Smooth muscle cell (in vitro differentiated cells): Measurements from ENCODE around the gene TEX22. TPM values are rescaled to one million over a fixed set of nuclear protein-coding genes. Genes with fewer than 3 reads are reported as not detected.

Experiments used
- DNase-seq: peaks from one replicate; lab custom pipeline; 2025; ENCODE audit not compliant: unreplicated experiment; lab: John Stamatoyannopoulos, UW
- H2AFZ ChIP-seq: fragments of 200-600 bp; sonication (generic); 2 replicates; pipeline ENCODE4 v1.6.0; 2016; ENCODE audit warnings: antibody characterized with exemption, low read depth, mild to moderate bottlenecking
- H3F3A ChIP-seq: fragments of 200-600 bp; sonication (generic); 2 replicates; pipeline ENCODE4 v1.6.0; 2017; ENCODE audit warnings: antibody characterized with exemption, low read depth
- H3K27ac ChIP-seq: fragments of 200-600 bp; sonication (generic); 2 replicates; pipeline ENCODE4 v1.5.1; 2016; ENCODE audit warnings: low read depth, mild to moderate bottlenecking
- H3K27me3 ChIP-seq: fragments of 200-600 bp; sonication (generic); 2 replicates; pipeline ENCODE4 v1.6.1; 2016; ENCODE audit warnings: low read depth, mild to moderate bottlenecking
- H3K36me3 ChIP-seq: fragments of 200-600 bp; sonication (generic); 2 replicates; pipeline ENCODE4 v1.5.1; 2016; ENCODE audit warnings: low read depth
- H3K4me1 ChIP-seq: fragments of 200-600 bp; sonication (generic); 2 replicates; pipeline ENCODE4 v1.5.1; 2016; ENCODE audit warnings: low read depth
- H3K4me2 ChIP-seq: fragments of 200-600 bp; sonication (generic); 2 replicates; pipeline ENCODE4 v1.6.0; 2016; ENCODE audit warnings: mild to moderate bottlenecking
- H3K4me3 ChIP-seq: fragments of 200-600 bp; sonication (generic); 2 replicates; pipeline ENCODE4 v1.5.1; 2016; ENCODE audit warnings: mild to moderate bottlenecking
- H3K79me2 ChIP-seq: fragments of 200-600 bp; sonication (generic); 2 replicates; pipeline ENCODE4 v1.6.0; 2016; ENCODE audit warnings: low read depth, mild to moderate bottlenecking
- H3K9ac ChIP-seq: fragments of 200-600 bp; sonication (generic); 2 replicates; pipeline ENCODE4 v1.6.0; 2016; ENCODE audit warnings: low read depth
- H3K9me3 ChIP-seq: fragments of 200-600 bp; sonication (generic); replicated peaks from 2 replicates; pipeline ENCODE4 v1.5.1; 2016; ENCODE audit warnings: low read depth
- H4K20me1 ChIP-seq: fragments of 200-600 bp; sonication (generic); 2 replicates; pipeline ENCODE4 v1.6.0; 2016; ENCODE audit warnings: low read depth
- WGBS: methylation state at CpG from one replicate; pipeline ENCODE4 v1.1.7; 2016; ENCODE audit warnings: low lambda C conversion rate; 5-methylcytosine and 5-hydroxymethylcytosine counted together
- polyA plus RNA-seq: library from polyadenylated mRNA; unstranded; fragments of >200 nt; fragmentation: Nextera tagmentation; extraction: Ambion mirVana; gene quantifications from 2 replicates; pipeline ENCODE4 v1.2.1, GENCODE V29; 2016
- total RNA-seq: library from RNA; depleted of rRNA; stranded (reverse); fragments of >200 nt; gene quantifications from 2 replicates; pipeline ENCODE4 v1.2.3, GENCODE V29; 2014
- TF ChIP-seq, protein P1 (sequence below): fragments of 200-600 bp; sonication (generic); IDR thresholded peaks from 2 replicates; pipeline ENCODE4 v1.5.1; 2017; ENCODE audit warnings: borderline replicate concordance, mild to moderate bottlenecking, antibody characterized with exemption; ENCODE audit not compliant: insufficient read depth, poor library complexity, severe bottlenecking

TEX22 gene
- total and polyA plus RNA-seq, 2 experiments from 2014 or later: 0.09 to 0.93 TPM

DNA sequence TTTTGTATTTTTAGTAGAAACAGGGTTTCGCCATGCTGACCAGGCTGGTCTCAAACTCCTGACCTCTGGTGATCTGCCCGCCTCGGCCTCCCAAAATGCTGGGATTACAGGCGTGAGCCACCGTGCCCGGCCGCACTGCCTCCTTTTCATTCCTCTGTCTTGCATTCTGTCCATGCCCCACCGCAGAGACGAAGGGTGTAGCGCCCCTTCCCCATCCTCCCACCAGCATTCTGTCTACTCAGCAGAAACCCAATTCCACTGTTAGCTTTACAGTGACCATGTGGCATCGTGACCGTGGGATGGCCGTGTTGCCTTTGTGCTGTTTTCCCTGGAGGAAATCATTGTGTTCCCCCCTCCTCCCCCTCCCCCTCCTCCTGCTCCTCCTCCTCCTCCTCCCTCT lies 10.3 kb downstream of the TEX22 start:
- DNase-seq: no peak
- WGBS: 94% methylated on average over 13 of the region's 13 CpGs
- Histone ChIP-seq H3F3A (no peaks in the 10 kb centered on the region), H3K36me3 (no peaks in the 10 kb centered on the region), H3K9me3 (no peaks in the 10 kb centered on the region), H4K20me1 (no peaks in the 10 kb centered on the region), H2AFZ (no peak overlapping the region), H3K4me1 (peaks cover 6% of the 10 kb centered on the region), H3K4me3 (no peak overlapping the region), H3K27ac (no peak overlapping the region), H3K9ac (no peak overlapping the region), H3K27me3 (peaks cover 14% of the 10 kb centered on the region), H3K79me2 (no peaks in the 10 kb centered on the region), H3K4me2 (no peak overlapping the region)
- TF ChIP-seq, protein P1, sequence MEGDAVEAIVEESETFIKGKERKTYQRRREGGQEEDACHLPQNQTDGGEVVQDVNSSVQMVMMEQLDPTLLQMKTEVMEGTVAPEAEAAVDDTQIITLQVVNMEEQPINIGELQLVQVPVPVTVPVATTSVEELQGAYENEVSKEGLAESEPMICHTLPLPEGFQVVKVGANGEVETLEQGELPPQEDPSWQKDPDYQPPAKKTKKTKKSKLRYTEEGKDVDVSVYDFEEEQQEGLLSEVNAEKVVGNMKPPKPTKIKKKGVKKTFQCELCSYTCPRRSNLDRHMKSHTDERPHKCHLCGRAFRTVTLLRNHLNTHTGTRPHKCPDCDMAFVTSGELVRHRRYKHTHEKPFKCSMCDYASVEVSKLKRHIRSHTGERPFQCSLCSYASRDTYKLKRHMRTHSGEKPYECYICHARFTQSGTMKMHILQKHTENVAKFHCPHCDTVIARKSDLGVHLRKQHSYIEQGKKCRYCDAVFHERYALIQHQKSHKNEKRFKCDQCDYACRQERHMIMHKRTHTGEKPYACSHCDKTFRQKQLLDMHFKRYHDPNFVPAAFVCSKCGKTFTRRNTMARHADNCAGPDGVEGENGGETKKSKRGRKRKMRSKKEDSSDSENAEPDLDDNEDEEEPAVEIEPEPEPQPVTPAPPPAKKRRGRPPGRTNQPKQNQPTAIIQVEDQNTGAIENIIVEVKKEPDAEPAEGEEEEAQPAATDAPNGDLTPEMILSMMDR: no peak

DNA sequence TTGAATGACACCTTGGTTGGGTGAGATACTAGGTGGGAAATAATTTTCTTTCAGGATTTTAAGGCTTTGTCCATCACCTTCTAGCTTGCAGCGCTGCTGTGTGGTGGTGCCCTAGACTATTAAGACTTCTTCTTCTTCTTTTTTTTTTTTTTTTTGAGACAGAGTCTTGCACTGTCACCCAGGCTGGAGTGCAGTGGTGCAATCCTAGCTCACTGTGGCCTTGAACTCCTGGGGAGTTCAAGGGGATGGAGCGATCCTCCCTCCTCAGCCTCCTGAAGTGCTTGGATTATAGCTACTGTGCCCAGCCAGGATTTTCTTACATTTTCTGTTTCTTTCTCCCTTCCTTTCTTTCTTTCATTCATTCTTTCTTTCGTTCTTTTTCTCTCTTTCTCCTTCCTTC lies 11.0 kb downstream of the TEX22 start:
- H3K27ac ChIP-seq: no peak overlapping the region
- H3K4me2 ChIP-seq: no peak overlapping the region
- H3K4me3 ChIP-seq: no peak overlapping the region
- no peak overlapping the region for H3K9ac ChIP-seq
- H3K27me3 ChIP-seq: peaks cover 14% of the 10 kb centered on the region
- peaks cover 5% of the 10 kb centered on the region for H3F3A ChIP-seq
- no peaks in the 10 kb centered on the region for H4K20me1 ChIP-seq
- H3K36me3 ChIP-seq: no peaks in the 10 kb centered on the region
- H3K9me3 ChIP-seq: no peaks in the 10 kb centered on the region
- WGBS: 76% methylated on average over 3 of the region's 3 CpGs
- peaks cover 6% of the 10 kb centered on the region for H3K4me1 ChIP-seq
- TF ChIP-seq, protein P1: no peak
- no peaks in the 10 kb centered on the region for H3K79me2 ChIP-seq
- H2AFZ ChIP-seq: no peak overlapping the region
- no peak for DNase-seq

DNA sequence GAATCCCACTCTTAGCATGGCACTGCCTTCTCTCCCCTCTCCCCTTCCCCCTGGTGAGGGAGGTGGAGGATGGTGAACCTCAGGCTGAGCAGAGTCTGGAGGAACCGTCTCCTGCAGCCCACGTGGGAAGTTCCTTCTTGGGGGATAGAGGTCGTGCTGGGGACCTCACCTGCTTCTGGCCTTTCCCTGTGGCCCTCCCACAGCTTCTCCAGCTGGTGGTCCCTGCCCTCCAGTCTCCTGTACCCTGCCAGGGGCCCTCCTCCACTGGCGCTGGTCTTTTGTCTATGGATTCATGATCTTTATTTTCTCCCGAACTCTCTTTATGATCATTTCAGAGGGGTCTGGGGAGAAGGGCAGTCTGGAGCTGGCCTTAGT lies 12.3 kb downstream of the TEX22 start:
- 48% methylated on average over 5 of the region's 5 CpGs for WGBS
- Histone ChIP-seq H3K79me2 (no peaks in the 10 kb centered on the region), H2AFZ (no peak overlapping the region), H3K9ac (no peak overlapping the region), H3K36me3 (no peaks in the 10 kb centered on the region), H3K4me1 (peaks cover 10% of the 10 kb centered on the region), H3K9me3 (no peaks in the 10 kb centered on the region), H3K27me3 (peaks cover 14% of the 10 kb centered on the region), H3K27ac (no peak overlapping the region), H3K4me3 (peak overlapping the region; percentile 42), H4K20me1 (no peaks in the 10 kb centered on the region), H3K4me2 (peak overlapping the region; percentile 85), H3F3A (peaks cover 7% of the 10 kb centered on the region)
- no peak for DNase-seq
- TF ChIP-seq, protein P1: no peak
